Measurements from ENCODE around the gene CXXC5. TPM values are rescaled to one million over a fixed set of nuclear protein-coding genes. Genes with fewer than 3 reads are reported as not detected.

CXXC5 gene
- total RNA-seq, 2 experiments from 2014 or later = 0.82 to 1.0 TPM

- no peaks in the 10 kb centered on the region for H3K27me3 Mint-ChIP-seq
- no peaks in the 10 kb centered on the region for H3K9me3 Mint-ChIP-seq
- no peak overlapping the region for H3K4me3 Mint-ChIP-seq
- H3K36me3 Mint-ChIP-seq = peaks cover 13% of the 10 kb centered on the region
- H3K27ac Mint-ChIP-seq = peak overlapping the region; percentile 23
- peak; percentile 76 for DNase-seq
- POLR2A ChIA-PET = interaction anchor here (0.6 to 2.1 kb wide), 2 partner anchors 132 to 185 kb away, joined by 3 to 8 read pairs; no protein-coding TSS in a partner anchor
- intact Hi-C loops (cut with micrococcal nuclease) = loop anchor here (1.0 kb wide), 2 partner anchors 57 to 132 kb away; no protein-coding TSS in a partner anchor
- CTCF ChIA-PET = interaction anchor here (0.6 to 8.8 kb wide), 32 partner anchors 9 to 1566 kb away, joined by 3 to 145 read pairs (median 4); partner anchors contain the start of gene CXXC5
- peaks cover 40% of the 10 kb centered on the region for H3K4me1 Mint-ChIP-seq (ENCODE audit: low read depth)
Observed at GRCh38 chr5:139633295-139634027, 14.7 kb upstream of the CXXC5 start.

GRCh38 chr5:139634028-139634325 is 14.2 kb upstream of the CXXC5 start:
- no peak overlapping the region for H3K27ac Mint-ChIP-seq
- H3K4me3 Mint-ChIP-seq = no peak overlapping the region
- no peaks in the 10 kb centered on the region for H3K27me3 Mint-ChIP-seq
- no peaks in the 10 kb centered on the region for H3K9me3 Mint-ChIP-seq
- ChIA-PET POLR2A (interaction anchor here (0.6 to 2.1 kb wide), 2 partner anchors 132 to 186 kb away, joined by 3 to 8 read pairs; no protein-coding TSS in a partner anchor), CTCF (interaction anchor here (0.6 to 8.8 kb wide), 32 partner anchors 10 to 1567 kb away, joined by 3 to 145 read pairs (median 4); partner anchors contain the start of gene CXXC5)
- DNase-seq = no peak
- peaks cover 10% of the 10 kb centered on the region for H3K36me3 Mint-ChIP-seq
- H3K4me1 Mint-ChIP-seq (ENCODE audit: low read depth) = peaks cover 40% of the 10 kb centered on the region
- intact Hi-C loops (cut with micrococcal nuclease) = no loop called here

- intact Hi-C loops (cut with micrococcal nuclease) = no loop called here
- Mint-ChIP-seq H3K36me3 (peaks cover 7% of the 10 kb centered on the region), H3K4me1 (ENCODE audit: low read depth) (peaks cover 40% of the 10 kb centered on the region), H3K4me3 (no peak overlapping the region), H3K9me3 (no peaks in the 10 kb centered on the region), H3K27ac (no peak overlapping the region), H3K27me3 (no peaks in the 10 kb centered on the region)
- ChIA-PET POLR2A (interaction anchor here (2.1 kb wide), 1 partner anchor 131 kb away, joined by 8 read pairs; no protein-coding TSS in a partner anchor), CTCF (interaction anchor here (0.6 to 8.8 kb wide), 17 partner anchors 10 to 334 kb away, joined by 3 to 145 read pairs (median 5); no protein-coding TSS in a partner anchor)
- DNase-seq = no peak
Observed at GRCh38 chr5:139634541-139634940, 13.6 kb upstream of the CXXC5 start.

GRCh38 chr5:139635191-139635590 is 13.0 kb upstream of the CXXC5 start:
- no peak overlapping the region for H3K4me3 Mint-ChIP-seq
- peaks cover 40% of the 10 kb centered on the region for H3K4me1 Mint-ChIP-seq (ENCODE audit: low read depth)
- DNase-seq = no peak
- ChIA-PET POLR2A (interaction anchor here (1.2 to 1.4 kb wide), 2 partner anchors 111 to 130 kb away, joined by 3 to 4 read pairs; no protein-coding TSS in a partner anchor), CTCF (interaction anchor here (0.8 to 8.8 kb wide), 11 partner anchors 16 to 219 kb away, joined by 3 to 145 read pairs (median 6); no protein-coding TSS in a partner anchor)
- H3K27ac Mint-ChIP-seq = peak overlapping the region; percentile 65
- no peaks in the 10 kb centered on the region for H3K27me3 Mint-ChIP-seq
- intact Hi-C loops (cut with micrococcal nuclease) = loop anchor here (5.0 kb wide), 2 partner anchors 77 to 123 kb away; no protein-coding TSS in a partner anchor
- peaks cover 6% of the 10 kb centered on the region for H3K36me3 Mint-ChIP-seq
- H3K9me3 Mint-ChIP-seq = no peaks in the 10 kb centered on the region

GRCh38 chr5:139635606-139636206 is 12.4 kb upstream of the CXXC5 start:
- no peak for DNase-seq

GRCh38 chr5:139636207-139636792 is 11.8 kb upstream of the CXXC5 start:
- DNase-seq = peak; percentile 82
- peak overlapping the region; percentile 6 for H3K4me3 Mint-ChIP-seq
- ChIA-PET CTCF (interaction anchor here (0.7 to 8.8 kb wide), 13 partner anchors 9 to 220 kb away, joined by 3 to 145 read pairs (median 5); partner anchors contain the start of gene CXXC5), POLR2A (interaction anchor here (0.6 to 2.4 kb wide), 8 partner anchors 9 to 213 kb away, joined by 3 to 13 read pairs (median 4); partner anchors contain the start of gene CXXC5)
- peaks cover 40% of the 10 kb centered on the region for H3K4me1 Mint-ChIP-seq (ENCODE audit: low read depth)
- intact Hi-C loops (cut with micrococcal nuclease) = loop anchor here (2.0 to 5.0 kb wide), 7 partner anchors 17 to 124 kb away; partner anchors contain the start of gene UBE2D2
- peak overlapping the region; percentile 65 for H3K27ac Mint-ChIP-seq
- H3K27me3 Mint-ChIP-seq = no peaks in the 10 kb centered on the region
- H3K36me3 Mint-ChIP-seq = peaks cover 4% of the 10 kb centered on the region
- H3K9me3 Mint-ChIP-seq = no peaks in the 10 kb centered on the region

More at GRCh38 chr5:139635606-139636206, 12.4 kb upstream of the CXXC5 start:
- CTCF ChIA-PET = interaction anchor here (0.7 to 8.8 kb wide), 11 partner anchors 12 to 220 kb away, joined by 3 to 145 read pairs (median 4); partner anchors contain the start of gene CXXC5
- Mint-ChIP-seq H3K27ac (peak overlapping the region; percentile 65), H3K27me3 (no peaks in the 10 kb centered on the region), H3K9me3 (no peaks in the 10 kb centered on the region), H3K4me1 (ENCODE audit: low read depth) (peaks cover 40% of the 10 kb centered on the region), H3K36me3 (peaks cover 4% of the 10 kb centered on the region), H3K4me3 (no peak overlapping the region)
- intact Hi-C loops (cut with micrococcal nuclease) = loop anchor here (2.0 to 5.0 kb wide), 7 partner anchors 17 to 123 kb away; partner anchors contain the start of gene UBE2D2
- POLR2A ChIA-PET = interaction anchor here (1.2 to 1.4 kb wide), 4 partner anchors 8 to 213 kb away, joined by 3 to 4 read pairs (median 4); no protein-coding TSS in a partner anchor

- no peaks in the 10 kb centered on the region for H3K27me3 Mint-ChIP-seq
- ChIA-PET POLR2A (interaction anchor here (0.6 to 2.4 kb wide), 5 partner anchors 9 to 76 kb away, joined by 3 to 13 read pairs (median 3); partner anchors contain the start of gene CXXC5), CTCF (interaction anchor here (0.8 to 8.8 kb wide), 7 partner anchors 9 to 130 kb away, joined by 3 to 145 read pairs (median 5); partner anchors contain the start of gene CXXC5)
- DNase-seq = peak; percentile 77
- H3K4me1 Mint-ChIP-seq (ENCODE audit: low read depth) = peaks cover 40% of the 10 kb centered on the region
- peaks cover 4% of the 10 kb centered on the region for H3K36me3 Mint-ChIP-seq
- H3K9me3 Mint-ChIP-seq = no peaks in the 10 kb centered on the region
- H3K4me3 Mint-ChIP-seq = peak overlapping the region; percentile 24
- H3K27ac Mint-ChIP-seq = peak overlapping the region; percentile 65
- intact Hi-C loops (cut with micrococcal nuclease) = loop anchor here (1.0 to 5.0 kb wide), 10 partner anchors 11 to 223 kb away; partner anchors contain the start of genes CXXC5 and UBE2D2
Observed at GRCh38 chr5:139636975-139637408, 11.2 kb upstream of the CXXC5 start.

GRCh38 chr5:139637438-139638089 is 10.6 kb upstream of the CXXC5 start:
- ChIA-PET POLR2A (interaction anchor here (1.0 to 2.4 kb wide), 3 partner anchors 10 to 30 kb away, joined by 3 to 13 read pairs (median 3); partner anchors contain the start of gene CXXC5), CTCF (interaction anchor here (0.8 to 8.8 kb wide), 6 partner anchors 10 to 129 kb away, joined by 3 to 145 read pairs (median 5); partner anchors contain the start of gene CXXC5)
- Mint-ChIP-seq H3K4me3 (no peak overlapping the region), H3K36me3 (peaks cover 4% of the 10 kb centered on the region), H3K9me3 (no peaks in the 10 kb centered on the region), H3K27ac (no peak overlapping the region), H3K27me3 (no peaks in the 10 kb centered on the region), H3K4me1 (ENCODE audit: low read depth) (peaks cover 37% of the 10 kb centered on the region)
- intact Hi-C loops (cut with micrococcal nuclease) = loop anchor here (1.0 to 5.0 kb wide), 10 partner anchors 11 to 223 kb away; partner anchors contain the start of genes CXXC5 and UBE2D2
- peak; percentile 61 for DNase-seq

GRCh38 chr5:139638090-139638735 is 9.9 kb upstream of the CXXC5 start:
- intact Hi-C loops (cut with micrococcal nuclease) = loop anchor here (5.0 kb wide), 2 partner anchors 74 to 126 kb away; no protein-coding TSS in a partner anchor
- Mint-ChIP-seq H3K27me3 (no peaks in the 10 kb centered on the region), H3K36me3 (peaks cover 2% of the 10 kb centered on the region), H3K4me3 (no peak overlapping the region), H3K27ac (peak overlapping the region; percentile 5), H3K4me1 (ENCODE audit: low read depth) (peaks cover 34% of the 10 kb centered on the region), H3K9me3 (no peaks in the 10 kb centered on the region)
- CTCF ChIA-PET = interaction anchor here (1.1 to 8.8 kb wide), 2 partner anchors 9 to 129 kb away, joined by 5 to 145 read pairs; partner anchors contain the start of gene CXXC5
- peak; percentile 9 for DNase-seq
- POLR2A ChIA-PET = interaction anchor here (1.5 to 2.4 kb wide), 2 partner anchors 10 to 11 kb away, joined by 3 to 13 read pairs; partner anchors contain the start of gene CXXC5
